NB4 (cell line): ENCODE results near the gene SPACA7.
"Not testable (repeated sequence)": the region's sequence is repeated elsewhere in the genome, so short reads cannot be mapped to it uniquely, and the experiment has no call there.

Experiments
- DNase-seq: peaks from one replicate; pipeline ENCODE4 v3.0.0; 2010; ENCODE audit warnings: low read depth
- H3K4me3 ChIP-seq: one replicate; pipeline ENCODE4 v1.5.1; 2011; ENCODE audit warnings: mild to moderate bottlenecking, low read depth, low read length, moderate library complexity
- MYC ChIP-seq: IDR thresholded peaks from 2 replicates; pipeline ENCODE4 v1.6.1; 2011; ENCODE audit warnings: low read depth, low read length
- POLR2A ChIP-seq: IDR thresholded peaks from 2 replicates; pipeline ENCODE4 v1.6.1; 2011; ENCODE audit warnings: mild to moderate bottlenecking; ENCODE audit not compliant: insufficient read length; ENCODE audit errors: extremely low read depth
- TF ChIP-seq, protein P1 (sequence below): IDR thresholded peaks from 2 replicates; pipeline ENCODE4 v1.6.1; 2011; ENCODE audit warnings: low read depth, low read length
- TF ChIP-seq, protein P2 (sequence below): IDR thresholded peaks from one replicate; pipeline ENCODE4 v1.5.1; 2012; ENCODE audit warnings: low read depth, low read length

The SPACA7 gene

GRCh38 chr13:112397108-112397507, 21.0 kb downstream of the SPACA7 start:
- no peak overlapping the region for H3K4me3 ChIP-seq
- TF ChIP-seq MYC, result no peak
- TF ChIP-seq POLR2A, result no peak
- TF ChIP-seq, protein P1, sequence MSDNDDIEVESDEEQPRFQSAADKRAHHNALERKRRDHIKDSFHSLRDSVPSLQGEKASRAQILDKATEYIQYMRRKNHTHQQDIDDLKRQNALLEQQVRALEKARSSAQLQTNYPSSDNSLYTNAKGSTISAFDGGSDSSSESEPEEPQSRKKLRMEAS, result no peak
- TF ChIP-seq, protein P2, sequence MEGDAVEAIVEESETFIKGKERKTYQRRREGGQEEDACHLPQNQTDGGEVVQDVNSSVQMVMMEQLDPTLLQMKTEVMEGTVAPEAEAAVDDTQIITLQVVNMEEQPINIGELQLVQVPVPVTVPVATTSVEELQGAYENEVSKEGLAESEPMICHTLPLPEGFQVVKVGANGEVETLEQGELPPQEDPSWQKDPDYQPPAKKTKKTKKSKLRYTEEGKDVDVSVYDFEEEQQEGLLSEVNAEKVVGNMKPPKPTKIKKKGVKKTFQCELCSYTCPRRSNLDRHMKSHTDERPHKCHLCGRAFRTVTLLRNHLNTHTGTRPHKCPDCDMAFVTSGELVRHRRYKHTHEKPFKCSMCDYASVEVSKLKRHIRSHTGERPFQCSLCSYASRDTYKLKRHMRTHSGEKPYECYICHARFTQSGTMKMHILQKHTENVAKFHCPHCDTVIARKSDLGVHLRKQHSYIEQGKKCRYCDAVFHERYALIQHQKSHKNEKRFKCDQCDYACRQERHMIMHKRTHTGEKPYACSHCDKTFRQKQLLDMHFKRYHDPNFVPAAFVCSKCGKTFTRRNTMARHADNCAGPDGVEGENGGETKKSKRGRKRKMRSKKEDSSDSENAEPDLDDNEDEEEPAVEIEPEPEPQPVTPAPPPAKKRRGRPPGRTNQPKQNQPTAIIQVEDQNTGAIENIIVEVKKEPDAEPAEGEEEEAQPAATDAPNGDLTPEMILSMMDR, result no peak
- no peak for DNase-seq

DNA sequence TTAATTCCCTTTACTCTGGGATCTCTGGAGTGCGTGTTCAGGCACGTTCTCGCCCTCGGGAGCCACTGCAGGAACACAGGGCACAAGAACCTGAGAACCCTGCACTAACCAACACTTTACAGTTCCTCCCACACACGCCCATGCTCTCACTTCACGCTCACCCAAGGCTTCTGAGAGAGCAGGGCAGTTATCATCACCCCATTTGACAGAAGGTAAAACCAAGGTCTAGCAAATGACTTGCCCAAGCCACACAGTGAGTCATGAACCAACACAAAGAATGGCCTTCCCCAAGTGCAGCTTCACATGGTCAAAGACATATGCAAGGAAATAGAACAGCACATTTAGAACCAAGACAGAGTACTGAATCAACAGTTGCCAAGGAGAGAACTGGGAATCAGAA, 22.2 kb downstream of the SPACA7 start:
- DNase-seq, H3K4me3 ChIP-seq: not testable (repeated sequence)

GRCh38 chr13:112409828-112410227, 33.7 kb downstream of the SPACA7 start:
- not testable (repeated sequence) for DNase-seq, H3K4me3 ChIP-seq

- no peak overlapping the region for H3K4me3 ChIP-seq
- DNase-seq, result no peak
- TF ChIP-seq, protein P2, result no peak
- TF ChIP-seq MYC, result no peak
- TF ChIP-seq POLR2A, result no peak
- TF ChIP-seq, protein P1, result no peak
These were observed 40.5 kb downstream of the SPACA7 start for GRCh38 chr13:112416647-112417046.

GRCh38 chr13:112417079-112417478, 40.9 kb downstream of the SPACA7 start:
- DNase-seq, result no peak
- TF ChIP-seq, protein P2, result no peak
- no peak for TF ChIP-seq MYC
- TF ChIP-seq, protein P1, result no peak
- no peak for TF ChIP-seq POLR2A
- no peak overlapping the region for H3K4me3 ChIP-seq

DNA sequence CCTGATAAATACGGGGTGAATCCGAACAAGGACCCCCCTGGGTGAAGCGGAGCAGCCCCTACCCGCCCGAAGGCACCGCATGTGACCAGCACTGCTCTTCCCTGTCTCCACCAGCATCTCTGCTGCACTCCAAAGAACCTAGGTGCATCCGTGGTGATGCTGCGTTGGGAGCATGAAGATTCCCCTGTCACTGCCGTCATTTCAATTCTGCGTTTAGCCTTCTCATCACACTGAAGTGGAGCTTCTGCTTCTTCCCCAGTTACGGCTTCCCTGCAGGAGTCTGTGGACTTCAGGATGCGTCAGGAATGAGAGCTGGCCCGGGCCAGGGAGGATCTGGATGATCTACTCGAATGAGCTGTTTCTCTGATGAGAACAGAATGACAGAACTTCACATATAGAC, 47.9 kb downstream of the SPACA7 start:
- TF ChIP-seq, protein P2, result no peak
- TF ChIP-seq, protein P1, result no peak
- TF ChIP-seq MYC (no peak), POLR2A (no peak)
- no peak for DNase-seq
- no peak overlapping the region for H3K4me3 ChIP-seq

DNA sequence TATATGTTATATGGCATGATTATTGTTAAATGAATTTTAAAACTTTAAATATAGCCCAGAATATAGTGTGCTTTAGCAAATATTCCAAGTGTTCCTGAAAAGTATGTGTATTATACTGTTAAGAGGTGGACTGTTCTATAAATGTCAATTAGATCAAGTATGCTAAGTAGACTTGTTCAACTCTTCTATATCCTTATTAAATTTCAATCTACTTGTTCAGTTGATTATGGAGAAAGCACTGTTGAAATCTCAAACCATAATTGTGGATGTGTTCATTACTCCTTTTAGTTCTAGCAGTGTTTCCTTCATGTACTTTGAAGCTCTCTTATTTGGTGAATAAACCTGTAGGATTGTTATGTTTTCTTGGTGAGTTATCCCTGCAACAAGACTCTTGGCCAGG, 52.5 kb downstream of the SPACA7 start:
- no peak for DNase-seq
- TF ChIP-seq, protein P1, result no peak
- no peak overlapping the region for H3K4me3 ChIP-seq
